GM23248 (cell line): ENCODE results near the gene CNTNAP5.

Source experiments
- EZH2 ChIP-seq: fragments of 200-600 bp; sonication (generic); IDR thresholded peaks from 2 replicates; pipeline ENCODE4 v1.6.1; 2018; ENCODE audit warnings: antibody characterized with exemption, mild to moderate bottlenecking; ENCODE audit not compliant: insufficient read depth, poor library complexity, severe bottlenecking
- EZH2phosphoT487 ChIP-seq: fragments of 200-600 bp; sonication (generic); IDR thresholded peaks from 2 replicates; pipeline ENCODE4 v1.6.1; 2018; ENCODE audit warnings: antibody characterized with exemption, moderate library complexity, mild to moderate bottlenecking, low read depth; ENCODE audit not compliant: insufficient read depth

- TF ChIP-seq EZH2: no peak
- no peak for TF ChIP-seq EZH2phosphoT487
Observed at GRCh38 chr2:124566518-124566970, 541.5 kb downstream of the CNTNAP5 start.
